NCI-H1436 (cell line): Measurements from ENCODE around the gene GLMP.

ENCODE experiments used
- DNase-seq: peaks from one replicate; lab custom pipeline; 2025; lab: John Stamatoyannopoulos, UW

The GLMP gene

GRCh38 chr1:156285437-156285836 lies 10.0 kb downstream of the GLMP start:
- no peak for DNase-seq

DNA sequence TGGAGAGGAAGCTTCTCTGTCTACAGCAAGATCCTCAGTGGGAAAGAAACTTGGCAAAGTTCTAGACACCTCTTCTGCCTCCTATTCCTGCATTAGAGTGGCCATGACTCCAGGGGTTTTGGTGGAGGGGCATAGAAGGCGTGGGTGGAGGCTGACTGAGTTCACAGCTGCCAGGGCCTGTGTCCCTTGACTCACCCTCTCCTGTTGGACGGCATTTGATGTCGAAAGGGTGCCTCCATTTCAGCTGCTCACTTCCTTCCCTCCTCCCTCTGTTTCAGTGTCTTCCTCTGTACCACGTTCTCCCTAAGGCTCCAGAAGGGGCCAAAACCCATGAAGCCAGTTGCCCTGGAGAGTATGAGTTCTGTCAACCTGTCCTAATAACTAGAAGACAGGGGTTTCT lies 10.7 kb downstream of the GLMP start:
- DNase-seq = no peak

DNA sequence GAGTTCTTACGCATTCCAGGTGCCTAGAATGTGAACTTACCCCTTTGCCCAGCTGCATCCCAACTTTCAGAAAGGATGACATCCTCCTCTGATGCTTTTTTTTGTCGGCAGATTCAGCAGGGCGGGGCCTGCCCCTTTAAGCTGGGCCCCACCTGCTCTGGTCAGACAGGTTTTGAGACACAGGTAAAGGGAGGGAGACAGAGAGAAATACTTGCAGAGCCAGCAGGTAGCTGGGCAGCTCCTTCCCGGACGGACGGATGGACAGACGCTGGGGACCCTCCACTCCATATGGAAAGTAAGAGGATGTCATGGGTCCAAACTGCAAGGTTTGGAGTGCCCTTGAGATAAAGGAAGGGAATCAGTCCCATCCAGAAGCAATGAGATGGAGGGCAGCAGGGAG lies 11.4 kb downstream of the GLMP start, which contains the start of gene TMEM79:
Gene TMEM79, plus strand, starts transcription at position 214 of the 400 bp plus-strand sequence. CDS start 902 bp downstream, outside the sequence.
- DNase-seq = no peak

GRCh38 chr1:156283521-156283920 lies 12.0 kb downstream of the GLMP start:
- DNase-seq = no peak

DNA sequence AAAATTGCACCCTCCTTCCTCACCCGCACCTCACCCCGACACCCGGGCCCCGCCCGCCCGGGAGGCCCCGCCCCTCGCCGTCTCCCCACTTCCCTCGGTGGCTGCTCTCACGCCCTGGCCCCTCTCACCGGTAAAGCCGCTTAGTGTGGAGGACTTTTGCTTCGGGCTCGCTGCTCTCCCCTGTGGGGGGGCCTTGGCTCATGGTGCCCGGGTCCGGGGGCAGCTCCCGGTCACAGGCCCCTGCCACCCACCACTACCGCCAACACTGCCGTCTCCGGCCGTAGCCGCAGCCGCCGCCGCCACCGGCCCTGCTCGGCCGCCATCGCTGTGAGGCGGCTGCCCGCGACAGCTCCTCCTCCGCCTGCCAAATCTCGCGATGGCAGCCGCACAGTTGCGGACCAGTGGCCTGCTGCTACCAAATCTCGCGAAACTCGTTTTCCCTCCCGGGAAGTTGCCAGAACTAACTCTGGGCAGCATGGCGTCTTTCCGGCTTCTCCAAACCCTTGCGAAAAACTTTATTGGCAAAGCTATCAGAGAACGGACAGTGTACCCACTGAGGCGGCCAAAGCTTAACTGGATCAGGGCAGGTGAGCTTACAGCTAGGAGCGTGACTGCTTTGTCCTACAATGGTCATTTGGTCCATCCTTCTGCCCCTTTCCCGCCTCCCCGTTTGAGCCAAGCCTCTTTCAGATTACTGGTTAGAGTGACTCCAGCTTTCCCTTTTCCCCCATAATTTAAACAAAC lies 12.8 kb downstream of the GLMP start, which contains the start of gene SMG5:
Gene SMG5, minus strand, starts transcription at position 347 of the 744 bp plus-strand sequence. Its CDS starts 145 bp downstream, at position 202.
- DNase-seq = peak; percentile 97

DNA sequence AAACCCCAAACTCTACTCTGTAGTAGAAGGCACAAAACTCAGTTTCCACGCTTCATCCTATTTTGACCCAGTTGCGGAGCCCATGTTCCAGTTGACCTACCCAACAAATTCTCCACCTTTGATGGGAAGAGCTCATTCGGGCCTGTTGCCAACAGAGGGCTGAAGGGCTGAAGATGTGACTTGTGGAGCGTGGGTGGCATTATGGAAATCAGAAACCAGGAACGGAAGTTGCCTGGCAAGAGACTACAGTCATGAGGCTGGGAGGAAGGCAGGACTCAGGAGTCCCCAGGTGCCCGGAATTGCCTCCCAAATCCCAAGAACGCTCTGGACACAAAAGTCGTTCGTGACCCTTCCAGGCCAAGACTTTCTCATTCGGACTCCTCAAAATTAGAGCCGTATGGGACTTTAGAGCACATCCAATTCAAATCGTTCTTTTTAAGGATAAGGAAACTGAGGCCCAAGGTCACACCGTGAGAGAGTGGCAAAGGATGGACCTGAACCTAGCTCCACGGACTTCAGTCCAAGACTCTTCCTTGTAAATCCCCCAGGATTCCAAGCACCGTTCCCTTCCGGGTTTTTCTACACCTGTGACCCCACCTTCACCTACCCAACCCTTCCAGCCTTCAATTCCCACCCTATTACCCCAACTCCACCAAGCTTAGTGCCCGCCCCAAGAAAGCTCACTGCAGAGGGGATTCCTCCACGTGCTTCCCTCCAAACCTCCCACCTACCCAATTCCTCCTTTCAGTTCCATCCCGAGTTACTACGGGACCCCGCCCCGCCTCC lies 13.6 kb downstream of the GLMP start:
- peak; percentile 2 for DNase-seq

GRCh38 chr1:156281281-156281680 lies 14.2 kb downstream of the GLMP start:
- no peak for DNase-seq

GRCh38 chr1:156279837-156280236 lies 15.6 kb downstream of the GLMP start:
- DNase-seq = no peak

- no peak for DNase-seq
These were observed 18.5 kb downstream of the GLMP start for GRCh38 chr1:156276966-156277381.

- no peak for DNase-seq
These were observed 18.9 kb downstream of the GLMP start for GRCh38 chr1:156276532-156276931.

- no peak for DNase-seq
These were observed 25.2 kb downstream of the GLMP start for GRCh38 chr1:156270314-156270713.

DNA sequence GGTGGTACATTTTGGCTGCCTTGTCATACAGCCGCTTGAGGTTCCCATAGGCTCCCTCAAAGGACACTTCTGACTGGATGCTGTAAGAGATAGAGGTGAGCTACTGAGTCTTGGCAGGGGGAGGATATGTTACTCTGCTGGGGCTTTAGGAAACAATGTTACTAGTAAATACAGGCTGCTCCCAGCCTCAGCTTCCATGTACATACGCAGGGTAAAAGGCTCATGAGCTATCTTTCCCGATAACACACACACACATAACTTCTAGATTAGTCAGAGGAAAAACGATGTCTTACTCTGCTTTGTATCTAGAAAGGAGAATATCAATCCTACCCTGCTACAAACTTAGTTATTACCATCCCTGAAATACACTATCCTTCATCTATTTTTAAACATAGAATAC lies 27.1 kb downstream of the GLMP start:
- DNase-seq = no peak

DNA sequence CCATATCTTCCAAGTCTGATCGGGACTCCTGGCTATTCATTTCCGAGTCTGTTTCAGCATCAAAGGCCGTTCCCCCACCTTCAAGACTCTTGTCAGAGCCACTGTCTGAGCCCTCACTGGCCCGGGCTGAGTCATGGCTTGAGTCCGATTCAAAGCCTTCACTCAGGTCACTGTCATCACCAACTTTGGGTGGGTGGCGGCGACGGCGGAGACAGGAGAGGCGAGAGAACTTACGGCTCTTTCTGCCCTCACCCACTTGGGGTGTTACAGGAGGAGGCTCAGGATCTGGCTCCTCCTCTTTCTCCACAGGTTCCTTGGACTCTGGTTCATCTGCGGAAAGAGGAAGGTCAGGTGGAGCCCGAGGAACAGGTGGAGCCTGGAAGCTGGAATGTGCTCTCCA lies 29.4 kb downstream of the GLMP start:
- no peak for DNase-seq

- no peak for DNase-seq
These were observed 32.2 kb downstream of the GLMP start for GRCh38 chr1:156263288-156263655.

DNA sequence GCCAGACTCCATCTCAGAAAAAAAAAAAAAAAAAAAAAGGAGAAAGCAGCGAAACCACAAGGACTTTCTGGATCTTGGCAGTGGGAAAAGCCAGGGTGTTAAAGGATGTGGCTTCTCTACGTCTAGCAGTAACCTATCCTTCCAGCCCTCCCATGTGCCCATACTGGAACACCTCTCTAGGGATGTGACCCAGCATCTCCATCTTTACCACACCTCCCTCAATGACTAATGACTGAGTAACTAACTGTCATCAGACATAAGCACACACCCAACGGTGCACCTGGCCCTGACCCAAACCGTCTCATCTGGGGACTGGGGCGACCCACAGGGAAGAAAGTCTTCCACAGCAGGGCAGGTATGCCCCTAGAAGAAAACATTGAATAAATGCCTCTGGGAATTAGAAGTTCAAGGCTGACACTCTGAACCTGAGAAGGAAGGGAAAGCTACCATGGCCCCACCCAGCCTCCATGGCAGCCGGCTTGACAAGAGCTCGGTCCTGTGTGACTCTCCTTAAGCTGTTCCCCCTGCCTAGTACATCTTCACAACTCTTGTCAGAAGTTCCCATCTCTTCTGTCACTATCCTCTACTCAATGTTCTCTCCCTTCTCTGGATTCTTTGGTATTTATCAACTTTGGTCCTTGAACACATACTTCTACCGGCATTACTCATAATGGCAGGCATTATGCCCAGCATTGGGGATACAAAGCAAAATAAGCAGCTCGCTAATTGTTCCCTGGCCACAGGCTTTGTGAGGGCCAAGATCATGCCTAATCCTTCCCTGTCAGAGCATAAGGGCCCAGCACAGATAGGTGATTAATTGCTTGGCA lies 32.8 kb downstream of the GLMP start:
- no peak for DNase-seq

DNA sequence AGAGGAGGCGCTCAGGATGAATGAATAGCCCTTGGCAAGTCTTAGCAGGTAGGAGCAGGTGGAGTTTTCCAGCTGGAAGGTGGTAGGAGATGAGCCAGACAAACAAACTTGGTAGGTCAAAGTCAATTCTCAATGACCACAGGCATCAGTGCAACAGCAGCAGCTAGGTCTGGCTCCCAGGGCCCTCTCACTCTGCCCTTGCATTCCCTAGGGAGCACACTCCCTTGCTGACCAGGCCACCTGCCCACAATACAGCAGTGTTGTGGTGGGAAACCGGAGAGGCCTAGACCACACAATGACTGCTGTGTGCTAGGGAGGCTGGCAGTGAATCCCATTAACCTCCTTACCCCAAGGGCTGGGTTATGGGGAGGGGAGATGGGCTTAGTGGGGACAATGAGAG lies 34.6 kb downstream of the GLMP start:
- DNase-seq = no peak

DNA sequence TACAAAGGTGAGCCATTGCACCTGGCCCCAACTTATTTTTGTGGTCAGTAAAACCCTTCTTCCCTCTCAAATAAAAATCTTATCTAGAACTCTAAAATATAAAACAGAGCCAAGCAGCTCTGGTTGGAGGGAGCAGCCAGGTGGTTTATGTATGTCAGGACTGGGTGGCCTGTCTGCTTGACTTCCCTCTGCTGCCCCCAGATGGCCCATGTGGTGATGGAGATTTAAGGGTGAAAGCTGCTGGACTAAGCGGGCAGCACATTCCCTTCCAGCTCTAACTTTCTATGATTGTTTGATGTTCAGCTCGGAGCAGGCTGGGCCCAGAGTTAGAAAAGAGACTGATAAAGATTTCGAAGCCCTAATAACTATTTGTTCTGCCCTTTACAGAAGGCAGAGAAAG lies 35.7 kb downstream of the GLMP start:
- no peak for DNase-seq

- no peak for DNase-seq
These were observed 36.6 kb downstream of the GLMP start for GRCh38 chr1:156258859-156259258.

DNA sequence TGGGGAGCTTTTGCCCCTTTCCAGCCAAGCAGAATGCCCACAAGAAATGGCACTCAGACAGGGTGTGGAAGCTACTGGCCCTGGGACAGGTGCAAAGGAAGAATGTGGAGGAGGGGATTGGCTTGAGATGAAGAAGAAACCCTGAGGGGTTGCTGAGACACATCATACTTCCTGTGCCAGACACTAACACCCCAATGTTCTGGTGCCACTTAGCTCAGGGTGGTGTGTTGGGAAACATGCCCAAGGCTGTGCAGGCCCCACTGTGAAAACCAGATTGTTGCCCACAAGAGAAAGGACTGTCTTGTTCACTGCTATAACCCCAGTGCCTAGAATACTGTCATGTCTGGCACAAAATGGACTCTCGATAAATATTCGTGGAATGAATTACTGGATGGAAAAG lies 37.8 kb downstream of the GLMP start:
- DNase-seq = no peak

- no peak for DNase-seq
These were observed 41.8 kb downstream of the GLMP start for GRCh38 chr1:156253634-156254033.

GRCh38 chr1:156251527-156251926 lies 44.0 kb downstream of the GLMP start:
- DNase-seq = no peak

- DNase-seq = no peak
These were observed 45.9 kb downstream of the GLMP start for GRCh38 chr1:156249593-156249992.

DNA sequence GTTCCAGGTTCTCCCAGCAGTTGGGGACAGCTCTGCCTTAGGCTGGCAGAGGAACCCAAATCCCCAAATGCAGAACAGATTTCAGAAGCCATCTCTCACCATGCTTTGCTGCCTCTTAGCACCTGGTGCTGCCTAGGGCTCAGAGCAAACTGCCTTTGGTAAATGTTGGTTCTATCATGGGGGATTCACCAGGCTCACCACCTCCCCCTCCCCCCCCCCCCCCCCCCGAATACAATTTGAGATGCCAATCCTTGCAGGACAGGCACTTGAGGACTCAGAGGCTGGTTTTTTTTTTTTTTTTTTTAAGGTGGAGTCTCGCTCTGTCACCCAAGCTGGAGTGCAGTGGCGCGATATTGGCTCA lies 47.2 kb downstream of the GLMP start:
- DNase-seq = no peak
